MM.1S (cell line): ENCODE data around the gene EXOC2.

Experiments
- EZH2 ChIP-seq: fragments of 300-600 bp; sonication (generic); optimal IDR thresholded peaks from 2 replicates; pipeline ENCODE3; 2017; ENCODE audit warnings: low read depth, mild to moderate bottlenecking, antibody characterized with exemption, low read length, mixed read lengths
- EZH2phosphoT487 ChIP-seq: fragments of 300-600 bp; sonication (generic); IDR thresholded peaks from 2 replicates; pipeline ENCODE4 v1.6.1; 2018; ENCODE audit warnings: antibody characterized with exemption, low read length
- TF ChIP-seq, protein P1 (sequence below): fragments of 300-600 bp; sonication (generic); IDR thresholded peaks from 2 replicates; pipeline ENCODE4 v1.5.1; 2016; ENCODE audit warnings: antibody characterized with exemption, low read length, mixed read lengths

DNA sequence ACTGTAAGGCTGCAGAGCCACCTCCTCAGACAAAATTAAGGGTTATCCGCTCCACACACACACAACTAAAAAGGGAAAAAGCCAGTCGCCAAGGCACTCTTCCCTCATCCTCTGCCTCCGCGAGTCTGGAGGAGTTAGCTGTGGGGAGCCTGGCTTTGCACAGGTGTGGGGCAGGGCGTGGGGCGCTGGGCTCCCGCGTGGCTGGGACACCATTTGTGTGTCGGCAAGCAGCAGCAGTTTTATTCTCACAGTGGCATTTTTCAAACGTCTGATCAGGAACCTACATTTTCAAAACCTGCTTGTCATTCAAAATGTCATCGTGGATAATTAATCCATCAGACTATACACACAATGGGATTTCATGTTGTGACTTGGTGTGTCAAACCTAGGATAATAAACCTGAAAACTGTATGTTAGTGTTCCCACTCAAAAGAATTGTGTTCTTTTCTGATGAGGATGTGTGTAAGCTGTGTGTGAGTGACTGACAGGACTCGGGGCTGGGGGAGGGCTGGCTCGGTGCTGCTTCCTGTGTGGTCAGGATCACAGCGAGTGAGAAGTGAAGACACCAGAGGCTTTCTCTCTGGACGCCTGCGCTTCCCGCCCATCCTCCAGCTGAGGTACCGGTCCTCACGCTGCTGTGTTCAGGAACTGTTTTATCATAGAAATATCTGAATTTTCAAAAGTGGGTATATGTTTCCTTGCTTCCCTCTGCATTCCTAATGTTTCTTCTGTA is 218.3 kb downstream of the EXOC2 start:
- no peak for TF ChIP-seq EZH2
- TF ChIP-seq, protein P1, sequence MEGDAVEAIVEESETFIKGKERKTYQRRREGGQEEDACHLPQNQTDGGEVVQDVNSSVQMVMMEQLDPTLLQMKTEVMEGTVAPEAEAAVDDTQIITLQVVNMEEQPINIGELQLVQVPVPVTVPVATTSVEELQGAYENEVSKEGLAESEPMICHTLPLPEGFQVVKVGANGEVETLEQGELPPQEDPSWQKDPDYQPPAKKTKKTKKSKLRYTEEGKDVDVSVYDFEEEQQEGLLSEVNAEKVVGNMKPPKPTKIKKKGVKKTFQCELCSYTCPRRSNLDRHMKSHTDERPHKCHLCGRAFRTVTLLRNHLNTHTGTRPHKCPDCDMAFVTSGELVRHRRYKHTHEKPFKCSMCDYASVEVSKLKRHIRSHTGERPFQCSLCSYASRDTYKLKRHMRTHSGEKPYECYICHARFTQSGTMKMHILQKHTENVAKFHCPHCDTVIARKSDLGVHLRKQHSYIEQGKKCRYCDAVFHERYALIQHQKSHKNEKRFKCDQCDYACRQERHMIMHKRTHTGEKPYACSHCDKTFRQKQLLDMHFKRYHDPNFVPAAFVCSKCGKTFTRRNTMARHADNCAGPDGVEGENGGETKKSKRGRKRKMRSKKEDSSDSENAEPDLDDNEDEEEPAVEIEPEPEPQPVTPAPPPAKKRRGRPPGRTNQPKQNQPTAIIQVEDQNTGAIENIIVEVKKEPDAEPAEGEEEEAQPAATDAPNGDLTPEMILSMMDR, result no peak
- TF ChIP-seq EZH2phosphoT487, result no peak
